D721Med (cell line): ENCODE measurements around the gene CNTN4.
"Not testable (repeated sequence)": the region's sequence is repeated elsewhere in the genome, so short reads cannot be mapped to it uniquely, and the experiment has no call there.

Experiments
- DNase-seq: peaks from one replicate; pipeline ENCODE4 v3.0.0; 2011; ENCODE audit warnings: low spot score; ENCODE audit not compliant: insufficient read length
- FAIRE-seq: peaks from 2 replicates; lab custom pipeline; 2011; peaks lifted over from hg19 to GRCh38; lab: Jason Lieb, UNC
- TF ChIP-seq, protein P1 (sequence below): IDR thresholded peaks from 2 replicates; pipeline ENCODE4 v1.5.1; 2012; ENCODE audit warnings: mild to moderate bottlenecking, control low read depth; ENCODE audit not compliant: insufficient read depth; ENCODE audit errors: missing control alignments

CNTN4 gene

GRCh38 chr3:2802429-2802828 is 703.8 kb downstream of the CNTN4 start:
- DNase-seq, result no peak
- TF ChIP-seq, protein P1, sequence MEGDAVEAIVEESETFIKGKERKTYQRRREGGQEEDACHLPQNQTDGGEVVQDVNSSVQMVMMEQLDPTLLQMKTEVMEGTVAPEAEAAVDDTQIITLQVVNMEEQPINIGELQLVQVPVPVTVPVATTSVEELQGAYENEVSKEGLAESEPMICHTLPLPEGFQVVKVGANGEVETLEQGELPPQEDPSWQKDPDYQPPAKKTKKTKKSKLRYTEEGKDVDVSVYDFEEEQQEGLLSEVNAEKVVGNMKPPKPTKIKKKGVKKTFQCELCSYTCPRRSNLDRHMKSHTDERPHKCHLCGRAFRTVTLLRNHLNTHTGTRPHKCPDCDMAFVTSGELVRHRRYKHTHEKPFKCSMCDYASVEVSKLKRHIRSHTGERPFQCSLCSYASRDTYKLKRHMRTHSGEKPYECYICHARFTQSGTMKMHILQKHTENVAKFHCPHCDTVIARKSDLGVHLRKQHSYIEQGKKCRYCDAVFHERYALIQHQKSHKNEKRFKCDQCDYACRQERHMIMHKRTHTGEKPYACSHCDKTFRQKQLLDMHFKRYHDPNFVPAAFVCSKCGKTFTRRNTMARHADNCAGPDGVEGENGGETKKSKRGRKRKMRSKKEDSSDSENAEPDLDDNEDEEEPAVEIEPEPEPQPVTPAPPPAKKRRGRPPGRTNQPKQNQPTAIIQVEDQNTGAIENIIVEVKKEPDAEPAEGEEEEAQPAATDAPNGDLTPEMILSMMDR, result no peak
- FAIRE-seq, result no peak

GRCh38 chr3:2807514-2807913 is 708.8 kb downstream of the CNTN4 start:
- no peak for FAIRE-seq
- TF ChIP-seq, protein P1, result no peak
- no peak for DNase-seq

- DNase-seq, result no peak
- TF ChIP-seq, protein P1, result no peak
- FAIRE-seq, result no peak
Measured at GRCh38 chr3:2810723-2811122, 712.1 kb downstream of the CNTN4 start.

DNA sequence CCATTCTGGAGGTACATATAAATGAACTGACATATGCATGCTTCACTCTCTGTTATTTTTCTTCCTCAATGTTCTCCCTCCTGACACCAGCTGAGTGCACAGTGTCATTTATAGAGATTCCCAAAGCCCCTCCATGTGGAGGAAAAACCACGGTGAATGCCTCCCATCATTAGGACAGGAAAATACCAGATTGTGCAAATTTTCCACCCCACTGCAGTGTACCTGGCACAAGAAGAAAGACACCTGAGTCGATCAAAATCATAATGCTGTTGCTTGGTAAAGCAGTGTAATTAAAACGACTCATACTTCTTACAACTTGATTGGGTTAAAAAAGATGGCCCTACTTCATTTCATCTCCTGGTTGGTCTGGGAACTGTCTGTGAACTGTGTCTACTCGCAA is 720.9 kb downstream of the CNTN4 start:
- TF ChIP-seq, protein P1, result no peak
- no peak for DNase-seq
- no peak for FAIRE-seq

DNA sequence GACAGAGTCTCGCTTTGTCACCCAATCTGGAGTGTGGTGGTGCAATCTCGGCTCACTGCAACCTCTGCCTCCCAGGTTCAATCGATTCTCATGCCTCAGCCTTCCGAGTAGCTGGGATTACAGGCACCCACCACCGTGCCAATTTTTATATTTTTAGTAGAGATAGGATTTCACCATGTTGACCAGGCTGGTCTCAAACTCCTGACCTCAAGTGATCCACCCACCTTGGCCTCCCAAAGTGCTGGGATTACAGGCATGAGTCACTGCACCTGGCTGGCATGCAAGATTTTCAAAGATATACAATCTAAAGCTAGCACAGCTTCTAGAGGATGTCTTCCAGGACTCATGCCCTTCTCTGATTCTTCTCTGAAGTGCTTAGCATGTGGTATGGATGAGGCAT is 722.3 kb downstream of the CNTN4 start:
- not testable (repeated sequence) for FAIRE-seq, DNase-seq

DNA sequence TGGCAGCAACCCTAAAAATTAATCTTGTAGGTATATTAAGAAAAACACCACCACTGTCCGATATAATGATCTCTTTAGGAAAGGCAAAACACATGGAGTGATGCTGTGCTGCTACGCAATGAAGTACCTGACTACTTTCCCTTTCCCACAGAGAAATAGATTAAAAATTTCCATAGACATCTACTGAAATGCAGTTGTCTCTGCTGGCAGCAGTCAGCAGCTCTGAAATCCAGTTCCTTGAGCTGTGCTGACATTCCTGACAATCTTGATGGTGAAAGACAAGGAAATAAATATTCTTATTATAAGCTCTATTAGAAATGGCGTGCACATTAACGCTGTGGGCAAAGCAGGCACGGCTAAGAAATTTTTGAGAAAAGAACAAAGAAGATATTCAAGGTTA is 723.9 kb downstream of the CNTN4 start:
- no peak for DNase-seq
- FAIRE-seq, result no peak
- TF ChIP-seq, protein P1, result no peak

- DNase-seq (no peak), FAIRE-seq (no peak)
- TF ChIP-seq, protein P1, result no peak
Measured at GRCh38 chr3:2823031-2823430, 724.4 kb downstream of the CNTN4 start.

DNA sequence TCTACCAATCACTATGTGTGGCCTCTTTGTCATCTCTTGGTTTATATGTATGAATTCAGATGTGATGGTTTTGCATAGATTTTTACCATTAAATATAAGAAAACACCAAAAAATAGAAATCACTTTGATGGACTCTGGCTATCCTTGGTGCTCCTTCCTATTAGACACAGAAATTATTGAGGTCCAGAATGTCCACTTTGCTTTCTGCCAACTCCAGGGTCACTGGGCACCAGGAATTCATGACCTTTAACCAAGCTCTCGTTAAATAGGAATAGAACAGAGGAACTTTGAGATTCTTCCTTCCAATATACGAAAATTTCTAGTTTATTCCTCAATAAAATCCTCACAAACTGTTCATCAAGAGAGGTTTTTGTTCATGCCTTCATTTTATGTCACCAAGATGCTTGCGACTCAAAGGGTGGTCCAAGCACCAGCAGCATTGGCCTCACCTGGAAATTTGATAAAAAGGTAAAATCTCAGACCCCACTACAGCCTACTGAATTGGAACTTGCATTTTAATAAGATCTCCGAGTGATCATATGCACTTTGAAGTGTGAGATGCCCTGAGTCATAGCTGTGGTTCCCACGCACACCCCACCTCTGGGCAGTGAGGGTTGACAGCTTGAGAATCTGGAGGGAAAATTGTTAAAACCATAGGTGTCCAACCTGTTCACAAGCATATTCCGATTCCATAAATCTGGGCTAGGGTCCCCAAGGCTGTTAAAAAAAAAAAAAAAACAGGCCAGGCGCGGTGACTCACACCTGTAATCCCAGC is 725.0 kb downstream of the CNTN4 start:
- FAIRE-seq, result no peak
- TF ChIP-seq, protein P1, result no peak

More for the DNA sequence above, 725.0 kb downstream of the CNTN4 start:
- DNase-seq, result no peak
